ENCODE results near the gene BSN. TPM values are rescaled to one million over a fixed set of nuclear protein-coding genes. Genes with fewer than 3 reads are reported as not detected.

The BSN gene
- total RNA-seq, 6 experiments from 2014 or later: 0.31 to 0.68 (median 0.50) TPM

DNA sequence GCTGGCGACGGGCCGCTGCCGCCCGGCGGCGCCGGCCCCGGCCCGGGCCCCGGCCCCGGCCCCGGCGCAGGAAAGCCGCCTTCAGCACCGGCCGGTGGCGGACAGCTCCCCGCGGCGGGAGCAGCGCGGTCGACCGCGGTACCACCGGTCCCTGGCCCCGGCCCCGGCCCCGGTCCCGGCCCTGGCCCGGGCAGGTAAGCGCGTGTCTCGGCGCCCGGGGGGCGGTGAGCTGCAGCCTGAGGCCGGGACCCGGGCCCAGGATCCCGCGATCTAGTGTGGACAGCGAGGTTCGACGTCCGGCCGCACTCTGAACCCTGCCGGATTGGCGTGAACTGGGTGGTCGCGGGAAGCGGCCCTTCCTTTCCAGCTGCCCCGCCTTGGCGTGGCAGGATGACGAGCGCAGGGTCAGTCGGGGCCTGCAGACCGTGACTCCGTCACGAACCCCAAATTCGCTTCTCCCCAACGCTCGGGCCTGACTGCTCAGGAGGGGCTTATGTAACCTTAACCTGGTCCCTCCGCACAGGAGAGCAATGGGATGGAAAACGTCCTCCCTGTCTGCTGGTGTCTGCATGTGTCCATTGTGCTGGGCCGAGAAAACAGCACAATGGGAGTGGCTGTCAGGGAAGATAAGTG, 472 bp downstream of the BSN start:
- peak overlapping the region; percentile 42 to 67 (median 44) for H3K4me3 ChIP-seq
- intact Hi-C loops (cut with DNase I): no loop called here

DNA sequence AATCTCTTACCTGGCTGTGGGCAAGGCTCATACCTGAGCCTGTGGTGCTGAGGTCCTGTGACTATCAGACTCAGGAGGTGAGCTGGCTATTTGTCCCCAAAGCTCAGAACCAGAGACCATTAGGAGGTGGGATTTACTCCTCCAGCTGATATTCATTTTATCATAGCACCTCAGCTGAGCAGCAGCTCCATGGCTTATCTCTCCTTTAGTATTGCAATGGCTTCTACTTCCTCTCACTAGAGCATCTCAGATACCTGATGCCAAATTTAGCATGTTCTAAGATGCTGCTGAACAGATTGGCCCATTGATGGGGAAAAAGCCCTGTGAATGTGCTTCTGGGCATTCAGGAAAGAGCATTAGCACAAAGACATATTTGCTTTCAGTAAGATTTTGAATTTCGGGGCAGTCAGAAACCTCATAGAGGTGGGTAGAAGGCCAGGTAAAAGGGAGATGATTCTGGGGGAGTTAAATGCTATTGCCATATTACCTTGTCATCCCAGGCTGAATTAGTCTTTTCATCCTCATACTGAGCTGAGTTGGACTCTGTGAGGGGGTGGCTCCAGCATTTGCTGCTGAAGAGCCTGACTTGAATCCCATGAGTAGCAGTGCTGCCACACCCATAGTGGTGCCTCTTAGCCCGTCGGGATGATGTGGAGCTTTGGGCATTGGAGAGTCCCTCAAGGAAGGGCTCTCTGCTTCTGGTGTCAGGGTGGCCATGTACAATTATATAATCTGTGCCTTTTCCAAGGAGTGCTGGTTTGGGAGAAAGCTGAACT, 2.4 kb downstream of the BSN start:
- TF ChIP-seq POLR2A (IDR thresholded peaks at IDR 0.05) (no peak), CTCF (IDR thresholded peaks at IDR 0.05) (no peak)
- DNase-seq (no peak), ATAC-seq (no peak)
- WGBS (ENCODE audit: insufficient coverage, low coverage, low lambda C conversion rate, missing lambda C conversion rate): 86% methylated on average over 1 of the region's 3 CpGs
- Histone ChIP-seq H3K27ac (no peak overlapping the region), H3K9me3 (no peaks in the 10 kb centered on the region), H3K4me3 (no peak overlapping the region), H3K27me3 (no peaks in the 10 kb centered on the region), H3K36me3 (no peaks in the 10 kb centered on the region), H3K4me1 (peaks cover 0 to 12% (median 2%) of the 10 kb centered on the region in 4 donors)
- intact Hi-C loops (cut with DNase I): no loop called here

More for the DNA sequence above, 472 bp downstream of the BSN start:
- DNase-seq (peak; percentile 60 to 68 (median 63)), ATAC-seq (peak; percentile 78 to 84 (median 80))
- Histone ChIP-seq H3K27me3 (no peaks in the 10 kb centered on the region), H3K4me1 (peaks cover 0 to 12% (median 2%) of the 10 kb centered on the region in 4 donors), H3K36me3 (no peaks in the 10 kb centered on the region), H3K9me3 (no peaks in the 10 kb centered on the region), H3K27ac (no peak overlapping the region)
- 4% methylated on average over 18 of the region's 66 CpGs for WGBS (ENCODE audit: insufficient coverage, low coverage, low lambda C conversion rate, missing lambda C conversion rate)
- TF ChIP-seq POLR2A (IDR thresholded peaks at IDR 0.05) (no peak), CTCF (IDR thresholded peaks at IDR 0.05) (no peak)

DNA sequence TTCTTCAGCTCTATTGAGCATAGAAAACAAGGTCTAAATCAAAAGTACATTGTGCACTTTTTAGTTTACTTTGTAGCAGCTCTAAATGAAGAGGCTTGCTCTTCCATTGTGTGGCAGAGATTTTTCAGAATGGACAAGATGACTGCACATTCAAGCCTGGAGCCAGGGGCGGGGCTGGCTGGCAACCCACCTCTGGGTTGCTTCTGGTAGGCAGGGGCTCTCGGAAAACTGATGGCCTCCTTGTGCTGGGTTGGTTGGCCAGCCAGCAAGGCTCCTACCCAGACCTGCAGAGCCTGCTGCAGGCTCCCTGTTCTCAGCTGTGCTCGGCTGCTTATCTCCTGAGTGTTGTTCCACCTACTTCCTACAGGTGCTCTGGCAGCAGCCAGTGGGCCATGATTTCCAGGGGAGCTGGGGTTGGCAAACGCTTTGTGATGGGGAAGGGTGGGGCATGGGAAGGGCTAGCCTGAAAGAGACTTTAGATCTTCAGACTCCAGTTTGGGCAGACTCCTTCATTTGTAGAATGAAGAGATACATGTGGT, 8.8 kb downstream of the BSN start:
- intact Hi-C loops (cut with DNase I): loop anchor here (10.0 kb wide), 2 partner anchors 92 to 978 kb away; no protein-coding TSS in a partner anchor
- H3K4me3 ChIP-seq: no peak overlapping the region
- WGBS (ENCODE audit: insufficient coverage, low coverage, low lambda C conversion rate, missing lambda C conversion rate): 73% methylated on average over 2 of the region's 4 CpGs
- no peaks in the 10 kb centered on the region for H3K4me1 ChIP-seq
- DNase-seq: no peak
- no peak overlapping the region for H3K27ac ChIP-seq
- TF ChIP-seq POLR2A (IDR thresholded peaks at IDR 0.05) (no peak), CTCF (IDR thresholded peaks at IDR 0.05) (no peak)
- H3K27me3 ChIP-seq: no peaks in the 10 kb centered on the region
- no peak for ATAC-seq
- no peaks in the 10 kb centered on the region for H3K9me3 ChIP-seq
- H3K36me3 ChIP-seq: no peaks in the 10 kb centered on the region

DNA sequence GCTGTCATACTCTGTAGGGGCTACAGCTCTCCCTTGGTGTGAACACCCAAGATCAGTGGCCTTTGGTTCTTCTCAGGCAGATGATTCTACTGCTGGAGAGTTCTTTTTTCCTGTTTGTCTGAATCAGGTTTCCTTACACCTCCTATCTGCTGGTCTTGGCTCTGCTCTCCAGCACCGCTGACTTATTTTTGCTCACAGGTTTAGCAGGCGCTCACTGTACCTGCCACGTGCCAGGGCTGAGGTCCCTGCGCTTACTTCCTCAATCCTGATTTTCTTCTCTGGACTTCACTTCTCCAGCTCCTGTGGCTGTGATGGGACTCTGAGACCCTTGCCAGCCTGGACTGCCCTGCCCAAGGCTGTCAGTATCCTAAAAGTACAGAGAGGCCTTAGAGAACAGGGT, 9.5 kb downstream of the BSN start:
- DNase-seq (no peak), ATAC-seq (no peak)
- H3K9me3 ChIP-seq: no peaks in the 10 kb centered on the region
- WGBS (ENCODE audit: insufficient coverage, low coverage, low lambda C conversion rate, missing lambda C conversion rate): 94% methylated on average over 4 of the region's 4 CpGs
- H3K27me3 ChIP-seq: no peaks in the 10 kb centered on the region
- no peak for TF ChIP-seq CTCF (IDR thresholded peaks at IDR 0.05)
- TF ChIP-seq POLR2A (IDR thresholded peaks at IDR 0.05): no peak
- no peaks in the 10 kb centered on the region for H3K4me1 ChIP-seq
- no peak overlapping the region for H3K4me3 ChIP-seq
- H3K36me3 ChIP-seq: no peaks in the 10 kb centered on the region
- intact Hi-C loops (cut with DNase I): loop anchor here (10.0 kb wide), 2 partner anchors 91 to 979 kb away; no protein-coding TSS in a partner anchor
- H3K27ac ChIP-seq: no peak overlapping the region

Measured in right lobe of liver (tissue), 6 donors.